ENCODE results near the gene SNORC. TPM values are rescaled to one million over a fixed set of nuclear protein-coding genes. Genes with fewer than 3 reads are reported as not detected.
"Not testable (repeated sequence)": the region's sequence is repeated elsewhere in the genome, so short reads cannot be mapped to it uniquely, and the experiment has no call there.

The SNORC gene
- total RNA-seq, 1 experiment from 2014 or later, result 0.29 TPM

DNA sequence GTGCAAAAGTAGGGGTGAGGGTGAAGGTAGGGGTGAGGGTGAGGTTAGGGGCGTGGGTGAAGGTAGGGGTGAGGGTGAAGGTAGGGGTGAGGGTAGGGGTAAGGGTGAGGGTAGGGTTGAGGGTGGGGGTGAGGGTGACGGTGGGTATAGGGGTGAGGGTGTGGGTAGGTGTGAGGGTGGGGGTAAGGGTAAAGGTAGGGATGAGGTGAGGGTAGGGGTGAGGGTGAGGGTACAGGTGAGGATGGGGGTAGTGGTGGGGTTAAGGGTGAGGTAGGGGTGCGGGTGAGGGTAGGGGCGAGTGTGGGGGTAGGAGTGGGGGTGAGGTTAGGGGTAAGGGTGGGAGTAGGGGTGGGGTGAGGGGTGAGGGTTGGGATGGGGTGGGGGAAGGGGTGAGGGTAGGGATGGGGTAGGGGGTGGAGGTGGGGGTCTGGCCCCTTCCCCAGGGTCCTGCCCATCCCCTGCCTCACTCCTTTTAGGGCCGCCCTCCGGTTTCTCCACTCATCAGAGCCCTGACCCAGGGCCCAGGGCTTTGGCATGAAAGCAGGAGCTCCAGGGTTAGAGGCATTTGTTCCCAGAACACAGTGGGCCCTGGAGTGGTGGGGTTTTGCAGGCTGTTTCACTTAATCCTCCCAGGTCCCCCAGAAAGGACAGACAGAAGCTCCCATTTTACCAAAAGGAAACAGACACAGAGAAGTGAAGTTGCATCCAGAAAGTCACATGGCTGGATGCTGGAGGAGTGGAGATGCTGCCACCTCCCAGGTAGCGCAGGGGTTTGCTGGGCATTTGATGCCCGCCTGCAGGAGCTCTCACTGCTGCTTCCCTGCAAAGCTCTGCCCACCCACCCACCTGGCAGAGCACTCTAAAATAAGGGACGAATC is 26.9 kb downstream of the SNORC start:
- DNase-seq (ENCODE audit: low read depth), result no peak

DNA sequence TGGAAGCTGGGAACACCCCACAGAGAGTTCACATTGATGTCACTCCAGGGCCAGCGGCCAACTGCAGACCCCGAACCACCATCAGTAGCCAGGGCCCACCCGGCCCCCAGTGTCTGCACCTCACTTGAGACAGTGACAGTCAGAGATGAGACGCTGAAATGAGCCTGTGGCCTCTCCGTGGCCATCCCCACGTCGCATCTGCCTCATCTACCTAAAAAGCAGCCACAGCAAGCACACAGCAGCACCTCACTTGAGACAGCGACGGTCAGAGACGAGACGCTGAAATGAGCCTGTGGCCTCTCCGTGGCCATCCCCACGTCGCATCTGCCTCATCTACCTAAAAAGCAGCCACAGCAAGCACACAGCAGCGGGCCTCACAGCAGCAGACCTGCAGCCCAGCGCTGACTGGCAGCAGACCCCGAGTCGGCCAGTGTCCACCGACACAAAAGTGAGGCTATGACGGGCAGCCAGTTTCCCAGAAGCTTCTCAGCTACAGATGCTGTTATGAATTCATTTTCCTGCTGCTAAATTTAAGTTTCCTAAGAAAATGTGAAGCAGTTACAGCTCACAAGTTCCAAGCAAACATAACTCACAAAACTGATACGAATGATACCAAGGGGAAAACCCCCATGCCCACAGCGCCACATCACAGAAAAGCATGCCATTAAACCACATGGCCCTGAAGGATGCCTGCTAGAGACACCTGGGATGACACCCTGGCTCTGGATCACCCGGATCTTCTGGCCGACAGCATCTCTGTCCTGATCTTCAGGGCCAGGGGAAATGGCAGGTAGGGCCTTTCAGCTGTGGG is 27.7 kb downstream of the SNORC start:
- DNase-seq (ENCODE audit: low read depth), result no peak

GRCh38 chr2:232898592-232899543 is 28.8 kb downstream of the SNORC start:
- no peak for DNase-seq (ENCODE audit: low read depth)

- no peak for DNase-seq (ENCODE audit: low read depth)
Measured at GRCh38 chr2:232900811-232901735, 31.0 kb downstream of the SNORC start.

- DNase-seq (ENCODE audit: low read depth), result peak; percentile 93
Measured at GRCh38 chr2:232901736-232902578, 31.9 kb downstream of the SNORC start.

DNA sequence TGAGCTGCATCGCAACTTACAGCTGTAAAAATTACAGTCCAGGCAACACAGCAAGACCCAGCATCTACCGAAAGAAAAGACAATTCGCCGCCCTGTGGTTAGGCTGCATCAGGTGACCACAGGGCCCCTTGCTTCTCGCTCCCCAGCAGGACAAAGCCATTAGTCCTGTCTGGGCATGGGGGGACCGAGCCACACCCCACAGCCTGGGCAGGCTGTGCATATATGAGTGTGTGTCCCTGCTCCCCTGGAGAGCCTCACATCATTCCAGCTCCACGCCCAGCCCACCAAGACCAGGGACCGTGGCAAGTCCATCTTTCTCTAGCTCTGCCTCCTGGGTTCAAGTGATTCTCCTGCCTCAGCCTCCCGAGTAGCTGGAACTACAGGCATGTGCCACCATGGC is 33.9 kb downstream of the SNORC start:
- no peak for DNase-seq (ENCODE audit: low read depth)

DNA sequence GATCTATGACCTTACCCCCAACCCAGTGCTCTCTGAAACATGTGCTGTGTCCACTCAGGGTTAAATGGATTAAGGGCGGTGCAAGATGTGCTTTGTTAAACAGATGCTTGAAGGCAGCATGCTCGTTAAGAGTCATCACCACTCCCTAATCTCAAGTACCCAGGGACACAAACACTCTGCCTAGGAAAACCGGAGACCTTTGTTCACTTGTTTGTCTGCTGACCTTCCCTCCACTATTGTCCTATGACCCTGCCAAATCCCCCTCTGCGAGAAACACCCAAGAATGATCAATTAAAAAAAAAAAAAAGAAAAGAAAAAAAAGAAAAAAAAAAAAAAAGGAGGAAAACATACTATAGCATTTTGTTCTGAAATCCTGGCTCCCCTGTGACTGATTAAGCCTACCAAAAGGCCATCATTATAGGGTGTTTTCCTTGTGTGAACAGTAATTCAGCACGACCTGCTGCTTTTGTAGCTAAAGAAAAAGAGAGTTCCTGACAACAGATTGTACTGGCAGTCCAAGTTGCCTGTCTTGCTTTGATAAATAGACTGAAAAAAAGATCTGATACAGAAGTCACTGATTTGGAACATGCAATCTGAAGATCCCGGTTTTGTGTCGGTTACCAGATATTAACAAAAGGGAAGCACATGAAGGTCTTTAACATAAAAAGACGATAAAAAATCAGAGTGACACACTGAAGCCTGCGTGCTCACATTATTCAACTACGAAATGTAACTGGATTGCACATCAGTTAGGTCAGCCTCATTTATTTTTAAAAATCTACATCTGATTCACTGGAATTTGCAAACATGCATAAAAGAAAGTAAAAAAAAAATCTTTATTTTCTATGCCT is 37.0 kb downstream of the SNORC start:
- not testable (repeated sequence) for DNase-seq (ENCODE audit: low read depth)

- DNase-seq (ENCODE audit: low read depth), result not testable (repeated sequence)
Measured at GRCh38 chr2:232907718-232908085, 37.6 kb downstream of the SNORC start.

- no peak for DNase-seq (ENCODE audit: low read depth)
Measured at GRCh38 chr2:232908695-232909094, 38.6 kb downstream of the SNORC start.

DNA sequence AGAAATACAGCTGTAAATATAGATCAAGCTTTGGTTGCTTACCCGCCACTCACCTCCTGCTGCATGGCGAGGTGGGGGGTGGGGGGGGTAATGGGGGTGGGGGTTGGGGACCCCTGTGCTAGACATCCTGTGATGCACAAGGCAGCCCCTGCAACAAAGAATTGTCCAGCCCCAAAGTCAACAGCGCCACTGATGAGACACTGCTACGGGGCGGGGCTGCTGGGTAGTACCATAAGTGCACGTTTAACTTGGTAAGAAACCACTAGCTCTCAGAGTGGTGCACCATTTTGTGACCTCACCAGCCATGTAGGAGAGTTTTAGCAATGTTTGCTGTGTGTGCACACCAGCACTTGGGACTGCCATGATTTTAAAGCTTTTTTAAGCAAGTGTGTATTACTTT is 40.3 kb downstream of the SNORC start:
- DNase-seq (ENCODE audit: low read depth), result no peak

GRCh38 chr2:232911712-232912277 is 41.7 kb downstream of the SNORC start:
- DNase-seq (ENCODE audit: low read depth), result no peak

GRCh38 chr2:232913903-232914302 is 43.8 kb downstream of the SNORC start:
- no peak for DNase-seq (ENCODE audit: low read depth)

- DNase-seq (ENCODE audit: low read depth), result no peak
Measured at GRCh38 chr2:232919141-232919540, 49.1 kb downstream of the SNORC start.

DNA sequence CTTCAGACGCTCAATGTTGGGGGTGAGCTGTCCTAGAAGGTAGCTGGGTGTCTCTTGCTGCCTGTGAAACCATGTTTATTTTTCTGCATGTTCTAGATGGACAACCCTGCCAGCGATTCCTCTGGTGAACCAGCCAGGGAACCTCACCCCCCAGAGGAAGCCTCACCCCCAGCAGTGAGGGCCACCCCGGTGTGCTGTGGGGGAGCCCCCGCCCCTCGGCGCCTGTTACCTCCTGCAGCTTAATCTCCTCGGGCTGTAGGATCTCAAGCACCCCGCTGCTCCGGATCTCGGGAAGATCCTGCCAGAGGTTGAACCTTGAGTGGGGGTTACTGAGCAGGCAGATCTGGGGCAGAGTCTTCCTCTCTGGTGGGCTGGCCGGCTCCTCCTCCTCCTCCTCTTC is 50.0 kb downstream of the SNORC start:
- DNase-seq (ENCODE audit: low read depth), result no peak

GRCh38 chr2:232920760-232921159 is 50.7 kb downstream of the SNORC start:
- no peak for DNase-seq (ENCODE audit: low read depth)

DNA sequence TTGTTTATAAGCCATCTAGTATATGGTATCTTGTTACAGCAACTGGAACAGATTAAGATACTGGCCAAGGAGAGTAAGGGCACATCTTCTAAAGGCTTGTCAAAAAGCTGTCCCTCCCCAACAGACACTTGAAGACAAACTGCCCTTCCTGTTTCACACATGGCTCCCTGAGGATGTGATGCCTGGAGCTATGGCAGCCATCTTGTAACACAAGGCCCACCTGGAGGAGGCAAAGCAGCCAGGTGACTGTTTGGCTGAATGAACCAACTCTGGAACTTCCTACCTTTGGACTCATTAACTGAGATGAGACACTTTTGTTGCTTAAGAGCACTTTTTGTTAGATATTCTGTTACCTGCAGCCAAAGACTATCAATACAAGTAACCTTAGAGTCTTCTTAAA is 54.4 kb downstream of the SNORC start:
- DNase-seq (ENCODE audit: low read depth), result no peak

GRCh38 chr2:232925153-232925820 is 55.2 kb downstream of the SNORC start:
- no peak for DNase-seq (ENCODE audit: low read depth)

GRCh38 chr2:232925821-232926156 is 55.7 kb downstream of the SNORC start:
- DNase-seq (ENCODE audit: low read depth), result no peak

Measured in Daoy (cell line).